ENCODE measurements around the gene SLC22A9.

DNA sequence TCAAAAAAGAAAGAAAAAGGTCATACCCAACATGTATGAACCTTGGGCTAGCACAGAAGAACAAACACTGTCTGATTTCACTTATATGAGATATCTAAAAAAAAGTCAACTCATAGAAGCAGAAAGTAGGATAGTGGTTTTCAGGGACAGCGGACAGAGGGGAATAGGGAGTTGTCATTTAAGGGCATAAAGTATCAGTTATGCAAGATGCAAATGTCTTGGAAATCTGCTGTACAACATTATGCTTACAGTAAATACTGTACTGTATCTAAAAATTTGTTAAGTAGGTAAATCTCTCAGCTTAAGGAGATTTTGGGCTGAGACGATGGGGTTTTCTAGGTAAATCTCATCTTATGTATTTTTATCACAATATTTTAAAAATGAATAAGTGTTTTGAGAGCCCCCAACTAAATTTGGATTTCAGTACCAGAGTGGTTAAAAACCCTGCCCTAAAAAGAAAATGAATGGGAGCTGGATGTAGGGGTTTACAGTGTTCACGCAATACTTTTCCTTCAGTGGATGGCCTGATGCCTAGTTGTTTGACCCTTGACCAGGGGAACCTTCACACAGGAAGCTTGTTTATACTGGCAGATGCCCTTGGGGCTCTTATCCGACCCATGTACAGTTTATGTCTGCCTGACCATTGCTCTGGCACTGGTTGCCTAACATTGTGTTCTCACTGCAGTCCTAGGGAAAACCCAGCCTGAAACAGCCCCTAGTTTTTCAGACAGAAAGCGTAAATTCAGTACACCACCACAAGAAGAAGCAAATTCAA, 34.8 kb downstream of the SLC22A9 start:
- TF ChIP-seq, protein P1, sequence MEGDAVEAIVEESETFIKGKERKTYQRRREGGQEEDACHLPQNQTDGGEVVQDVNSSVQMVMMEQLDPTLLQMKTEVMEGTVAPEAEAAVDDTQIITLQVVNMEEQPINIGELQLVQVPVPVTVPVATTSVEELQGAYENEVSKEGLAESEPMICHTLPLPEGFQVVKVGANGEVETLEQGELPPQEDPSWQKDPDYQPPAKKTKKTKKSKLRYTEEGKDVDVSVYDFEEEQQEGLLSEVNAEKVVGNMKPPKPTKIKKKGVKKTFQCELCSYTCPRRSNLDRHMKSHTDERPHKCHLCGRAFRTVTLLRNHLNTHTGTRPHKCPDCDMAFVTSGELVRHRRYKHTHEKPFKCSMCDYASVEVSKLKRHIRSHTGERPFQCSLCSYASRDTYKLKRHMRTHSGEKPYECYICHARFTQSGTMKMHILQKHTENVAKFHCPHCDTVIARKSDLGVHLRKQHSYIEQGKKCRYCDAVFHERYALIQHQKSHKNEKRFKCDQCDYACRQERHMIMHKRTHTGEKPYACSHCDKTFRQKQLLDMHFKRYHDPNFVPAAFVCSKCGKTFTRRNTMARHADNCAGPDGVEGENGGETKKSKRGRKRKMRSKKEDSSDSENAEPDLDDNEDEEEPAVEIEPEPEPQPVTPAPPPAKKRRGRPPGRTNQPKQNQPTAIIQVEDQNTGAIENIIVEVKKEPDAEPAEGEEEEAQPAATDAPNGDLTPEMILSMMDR (IDR thresholded peaks at IDR 0.05): no peak
- TF ChIP-seq POLR2A (IDR thresholded peaks at IDR 0.05): no peak
